ENCODE results near the gene DOCK9. TPM values are rescaled to one million over a fixed set of nuclear protein-coding genes. Genes with fewer than 3 reads are reported as not detected.

Gene DOCK9
- total and polyA plus RNA-seq, 2 donors (not counting 1 experiment from before 2014, with no cell fraction given) = 18.5 to 28.0 TPM

- no peaks in the 10 kb centered on the region for H3K27me3 ChIP-seq (replicated peaks in 1 of 4; ENCODE audit: control extremely low read depth in 1 of 4, control insufficient read depth in 3 of 4, insufficient read depth in 4 of 4, low read length in 3 of 4)
- no peak overlapping the region for H3K4me2 ChIP-seq (replicated peaks; ENCODE audit: low read depth, low read length, poor library complexity, severe bottlenecking)
- no peak overlapping the region for H3K9ac ChIP-seq (ENCODE audit: low read length)
- WGBS (ENCODE audit: insufficient coverage) = 71% methylated on average over 2 of the region's 6 CpGs
- H3K4me1 Mint-ChIP-seq = no peaks in the 10 kb centered on the region
- ChIA-PET POLR2A (no interaction called here), CTCF (interaction anchor here (0.7 to 1.9 kb wide), 2 partner anchors 8 to 11 kb away, joined by 3 to 6 read pairs; no protein-coding TSS in a partner anchor)
- H4K20me1 ChIP-seq (ENCODE audit: control insufficient read depth, insufficient read depth, low read length, poor library complexity, severe bottlenecking) = no peaks in the 10 kb centered on the region
- no peaks in the 10 kb centered on the region for H3K4me1 ChIP-seq (ENCODE audit: control insufficient read depth in 2 of 2, insufficient read depth in 2 of 2, low read length in 2 of 2)
- DNase-seq = no peak
- no peak for ATAC-seq (ENCODE audit: low read depth)
- H3K27me3 Mint-ChIP-seq = no peaks in the 10 kb centered on the region
- H3K27ac ChIP-seq (ENCODE audit: low read length in 2 of 2) = no peak overlapping the region
- peaks cover 0 to 5% of the 10 kb centered on the region in 2 experiments for H3K36me3 ChIP-seq (replicated peaks in 1 of 2; ENCODE audit: control extremely low read depth in 1 of 2, control insufficient read depth in 1 of 2, extremely low read depth in 1 of 2, insufficient read depth in 2 of 2, low read length in 1 of 2)
- intact Hi-C loops (cut with micrococcal nuclease) = no loop called here
- TF ChIP-seq, protein P1, sequence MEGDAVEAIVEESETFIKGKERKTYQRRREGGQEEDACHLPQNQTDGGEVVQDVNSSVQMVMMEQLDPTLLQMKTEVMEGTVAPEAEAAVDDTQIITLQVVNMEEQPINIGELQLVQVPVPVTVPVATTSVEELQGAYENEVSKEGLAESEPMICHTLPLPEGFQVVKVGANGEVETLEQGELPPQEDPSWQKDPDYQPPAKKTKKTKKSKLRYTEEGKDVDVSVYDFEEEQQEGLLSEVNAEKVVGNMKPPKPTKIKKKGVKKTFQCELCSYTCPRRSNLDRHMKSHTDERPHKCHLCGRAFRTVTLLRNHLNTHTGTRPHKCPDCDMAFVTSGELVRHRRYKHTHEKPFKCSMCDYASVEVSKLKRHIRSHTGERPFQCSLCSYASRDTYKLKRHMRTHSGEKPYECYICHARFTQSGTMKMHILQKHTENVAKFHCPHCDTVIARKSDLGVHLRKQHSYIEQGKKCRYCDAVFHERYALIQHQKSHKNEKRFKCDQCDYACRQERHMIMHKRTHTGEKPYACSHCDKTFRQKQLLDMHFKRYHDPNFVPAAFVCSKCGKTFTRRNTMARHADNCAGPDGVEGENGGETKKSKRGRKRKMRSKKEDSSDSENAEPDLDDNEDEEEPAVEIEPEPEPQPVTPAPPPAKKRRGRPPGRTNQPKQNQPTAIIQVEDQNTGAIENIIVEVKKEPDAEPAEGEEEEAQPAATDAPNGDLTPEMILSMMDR (IDR thresholded peaks at IDR 0.05) = no peak
- TF ChIP-seq EZH2 (IDR thresholded peaks at IDR 0.05; ENCODE audit: borderline replicate concordance, insufficient read depth, low read depth, low read length, poor library complexity, severe bottlenecking) = no peak
- no peaks in the 10 kb centered on the region for H3K79me2 ChIP-seq (ENCODE audit: control insufficient read depth, insufficient read depth, low read length)
- no peak overlapping the region for H3K4me3 ChIP-seq (ENCODE audit: control extremely low read depth in 1 of 5, extremely low read depth in 1 of 5, insufficient read depth in 1 of 5, low read depth in 2 of 5, low read length in 4 of 5)
- no peak overlapping the region for H2AFZ ChIP-seq (ENCODE audit: insufficient read depth, low read depth, low read length, poor library complexity, severe bottlenecking)
- H3K9me3 ChIP-seq (ENCODE audit: control extremely low read depth in 1 of 3, control insufficient read depth in 2 of 3, insufficient read depth in 1 of 3, low read length in 2 of 3) = no peaks in the 10 kb centered on the region
- H3K9me3 Mint-ChIP-seq (ENCODE audit: insufficient read depth) = no peaks in the 10 kb centered on the region
- no peak overlapping the region for H3K4me3 Mint-ChIP-seq
- H3K27ac Mint-ChIP-seq = no peak overlapping the region
Observed at GRCh38 chr13:98851276-98851675, 126.6 kb downstream of the DOCK9 start.

- Histone ChIP-seq H2AFZ (ENCODE audit: insufficient read depth, low read depth, low read length, poor library complexity, severe bottlenecking) (no peak overlapping the region), H3K36me3 (replicated peaks in 1 of 2; ENCODE audit: control extremely low read depth in 1 of 2, control insufficient read depth in 1 of 2, extremely low read depth in 1 of 2, insufficient read depth in 2 of 2, low read length in 1 of 2) (peaks cover 0 to 4% of the 10 kb centered on the region in 2 experiments), H3K9me3 (ENCODE audit: control extremely low read depth in 1 of 3, control insufficient read depth in 2 of 3, insufficient read depth in 1 of 3, low read length in 2 of 3) (no peaks in the 10 kb centered on the region), H3K4me3 (ENCODE audit: control extremely low read depth in 1 of 5, extremely low read depth in 1 of 5, insufficient read depth in 1 of 5, low read depth in 2 of 5, low read length in 4 of 5) (no peak overlapping the region), H3K79me2 (ENCODE audit: control insufficient read depth, insufficient read depth, low read length) (no peaks in the 10 kb centered on the region), H3K9ac (ENCODE audit: low read length) (no peak overlapping the region), H3K27me3 (replicated peaks in 1 of 4; ENCODE audit: control extremely low read depth in 1 of 4, control insufficient read depth in 3 of 4, insufficient read depth in 4 of 4, low read length in 3 of 4) (no peaks in the 10 kb centered on the region), H4K20me1 (ENCODE audit: control insufficient read depth, insufficient read depth, low read length, poor library complexity, severe bottlenecking) (no peaks in the 10 kb centered on the region), H3K4me2 (replicated peaks; ENCODE audit: low read depth, low read length, poor library complexity, severe bottlenecking) (no peak overlapping the region), H3K27ac (ENCODE audit: low read length in 2 of 2) (no peak overlapping the region), H3K4me1 (ENCODE audit: control insufficient read depth in 2 of 2, insufficient read depth in 2 of 2, low read length in 2 of 2) (no peaks in the 10 kb centered on the region)
- Mint-ChIP-seq H3K4me1 (no peaks in the 10 kb centered on the region), H3K4me3 (no peak overlapping the region), H3K27ac (no peak overlapping the region), H3K27me3 (no peaks in the 10 kb centered on the region), H3K9me3 (ENCODE audit: insufficient read depth) (no peaks in the 10 kb centered on the region)
- intact Hi-C loops (cut with micrococcal nuclease) = no loop called here
- ATAC-seq (ENCODE audit: low read depth) (no peak), DNase-seq (no peak)
- TF ChIP-seq, protein P1 (IDR thresholded peaks at IDR 0.05) = no peak
- no peak for TF ChIP-seq EZH2 (IDR thresholded peaks at IDR 0.05; ENCODE audit: borderline replicate concordance, insufficient read depth, low read depth, low read length, poor library complexity, severe bottlenecking)
- ChIA-PET POLR2A (no interaction called here), CTCF (interaction anchor here (1.6 to 2.4 kb wide), 2 partner anchors 9 to 11 kb away, joined by 8 to 11 read pairs; no protein-coding TSS in a partner anchor)
- 93% methylated on average over 3 of the region's 7 CpGs for WGBS (ENCODE audit: insufficient coverage)
Observed at GRCh38 chr13:98848746-98849145, 129.1 kb downstream of the DOCK9 start.
